Type B pancreatic cell (in vitro differentiated cells): ENCODE measurements around the gene PKNOX2. TPM values are rescaled to one million over a fixed set of nuclear protein-coding genes. Genes with fewer than 3 reads are reported as not detected.

Experiments
- DNase-seq: peaks from one replicate; pipeline ENCODE4 v3.0.0; 2021; ENCODE audit warnings: mixed read lengths; ENCODE audit not compliant: unreplicated experiment; ENCODE audit errors: extremely low spot score
- H3K27ac Mint-ChIP-seq: 2 replicates; pipeline ENCODE4 v1.8.0; 2021; ENCODE audit warnings: mild to moderate bottlenecking, mixed read lengths
- H3K27me3 Mint-ChIP-seq: 2 replicates; pipeline ENCODE4 v1.8.0; 2021; ENCODE audit warnings: mixed read lengths
- H3K36me3 Mint-ChIP-seq: 2 replicates; pipeline ENCODE4 v1.8.0; 2021; ENCODE audit warnings: mixed read lengths
- H3K4me1 Mint-ChIP-seq: one replicate; pipeline ENCODE4 v1.8.0; 2021; ENCODE audit warnings: mixed read lengths; ENCODE audit not compliant: unreplicated experiment
- H3K4me3 Mint-ChIP-seq: 2 replicates; pipeline ENCODE4 v1.8.0; 2021; ENCODE audit warnings: mild to moderate bottlenecking, mixed read lengths
- H3K9me3 Mint-ChIP-seq: 2 replicates; pipeline ENCODE4 v1.8.0; 2021; ENCODE audit warnings: mixed read lengths
- CTCF ChIP-seq: fragments of 200-600 bp; sonication (generic); conservative IDR thresholded peaks from 2 replicates; pipeline ENCODE4 v1.5.0; 2021; ENCODE audit warnings: antibody characterized with exemption, mild to moderate bottlenecking
- total RNA-seq: library from RNA; stranded (reverse); gene quantifications from 2 replicates; pipeline ENCODE4 v1.2.1, GENCODE V29; 2021; ENCODE audit warnings: low replicate concordance

PKNOX2 gene
- total RNA-seq, 1 donor from 2014 or later, result 15.3 TPM

DNA sequence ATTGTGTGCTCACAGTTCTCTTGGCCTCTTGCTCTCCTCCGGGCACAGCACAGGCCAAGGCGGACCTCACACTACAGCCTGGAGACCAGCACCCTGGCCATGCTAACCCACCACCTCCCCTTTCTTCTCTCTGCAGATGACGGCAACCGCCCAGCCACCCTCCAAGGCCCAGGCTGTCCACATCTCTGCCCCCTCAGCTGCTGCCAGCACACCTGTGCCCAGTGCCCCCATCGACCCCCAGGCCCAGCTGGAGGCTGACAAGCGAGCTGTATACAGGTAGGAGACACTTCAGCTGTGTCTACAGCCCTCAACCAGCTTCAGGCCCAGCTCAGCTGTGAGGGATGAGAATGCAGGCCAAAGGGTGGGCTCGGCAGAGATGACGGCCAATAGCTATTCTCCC, 203.2 kb downstream of the PKNOX2 start:
- H3K4me1 Mint-ChIP-seq, result peaks cover 34% of the 10 kb centered on the region
- H3K9me3 Mint-ChIP-seq, result no peaks in the 10 kb centered on the region
- peaks cover 23% of the 10 kb centered on the region for H3K27me3 Mint-ChIP-seq
- no peak for TF ChIP-seq CTCF
- no peak overlapping the region for H3K27ac Mint-ChIP-seq
- no peak overlapping the region for H3K4me3 Mint-ChIP-seq
- peaks cover 9% of the 10 kb centered on the region for H3K36me3 Mint-ChIP-seq
- DNase-seq, result no peak

GRCh38 chr11:125368757-125369156, 204.2 kb downstream of the PKNOX2 start:
- no peak for DNase-seq
- Mint-ChIP-seq H3K4me3 (no peak overlapping the region), H3K9me3 (no peaks in the 10 kb centered on the region), H3K36me3 (peaks cover 9% of the 10 kb centered on the region), H3K27me3 (peaks cover 24% of the 10 kb centered on the region), H3K4me1 (peaks cover 36% of the 10 kb centered on the region), H3K27ac (no peak overlapping the region)
- TF ChIP-seq CTCF, result no peak

DNA sequence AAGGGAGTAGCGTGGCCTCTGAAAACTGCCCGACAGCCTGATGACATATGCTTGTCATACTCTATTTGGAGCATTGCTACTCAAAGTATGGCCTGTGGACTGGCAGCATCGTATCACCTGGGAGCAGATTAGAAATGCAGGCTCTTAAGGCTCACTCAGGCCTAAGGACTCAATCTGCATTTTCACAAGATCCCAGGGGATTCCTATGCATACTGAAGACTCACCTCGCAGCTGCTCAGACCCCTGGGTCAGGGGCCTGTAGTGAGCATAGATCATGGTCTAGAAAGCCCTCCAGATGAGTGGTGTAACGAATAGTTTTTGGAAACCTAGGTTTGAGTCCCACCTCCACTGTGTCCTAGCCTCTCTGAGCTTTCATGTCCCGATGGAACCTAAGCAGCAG, 205.3 kb downstream of the PKNOX2 start:
- DNase-seq, result no peak
- no peak for TF ChIP-seq CTCF
- Mint-ChIP-seq H3K4me1 (peaks cover 26% of the 10 kb centered on the region), H3K4me3 (no peak overlapping the region), H3K9me3 (no peaks in the 10 kb centered on the region), H3K36me3 (peaks cover 9% of the 10 kb centered on the region), H3K27ac (no peak overlapping the region), H3K27me3 (peaks cover 24% of the 10 kb centered on the region)

DNA sequence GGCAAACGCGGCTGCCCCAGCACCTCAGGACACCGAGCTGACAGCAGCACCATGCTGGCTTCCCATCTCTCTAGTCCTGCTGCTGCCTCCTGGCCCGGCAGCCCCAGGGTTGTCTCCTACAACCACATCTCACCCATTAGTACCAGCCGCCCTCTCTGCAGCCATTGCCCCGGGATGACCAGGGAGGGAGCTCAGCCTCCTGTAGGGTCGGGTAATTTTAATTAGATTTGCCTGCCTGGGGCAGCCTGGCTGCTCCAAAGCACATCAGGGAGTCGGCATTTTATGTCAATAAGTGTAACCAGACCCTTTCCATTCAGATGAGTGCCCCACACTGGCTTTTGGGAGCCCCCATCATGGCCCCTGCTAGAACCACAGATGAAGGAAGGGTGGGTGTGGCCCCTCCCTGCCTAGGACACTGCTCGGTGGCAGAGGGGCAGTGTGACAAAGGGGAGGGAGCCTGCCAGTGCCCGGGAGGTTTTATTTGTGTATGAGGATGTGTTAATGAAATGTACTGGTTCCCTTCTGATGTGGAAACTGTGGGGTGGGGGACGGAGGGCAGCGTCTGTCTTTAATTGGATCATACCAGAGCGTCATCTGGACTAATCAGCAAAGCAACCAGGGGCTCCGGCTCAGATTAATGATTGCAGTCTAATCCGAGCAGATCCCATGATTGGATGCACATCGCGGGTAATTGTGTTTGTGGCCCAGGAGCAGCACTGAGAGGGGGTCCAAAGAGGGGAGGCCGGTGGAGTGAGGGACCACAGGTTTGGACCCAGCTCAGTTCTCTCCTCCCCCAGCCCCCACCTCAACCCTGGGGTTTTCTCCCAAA, 206.2 kb downstream of the PKNOX2 start:
- DNase-seq, result no peak
- Mint-ChIP-seq H3K27ac (no peak overlapping the region), H3K9me3 (no peaks in the 10 kb centered on the region), H3K4me3 (peak overlapping the region; percentile 66), H3K4me1 (peaks cover 32% of the 10 kb centered on the region), H3K36me3 (peaks cover 9% of the 10 kb centered on the region), H3K27me3 (peaks cover 24% of the 10 kb centered on the region)
- TF ChIP-seq CTCF, result no peak

- TF ChIP-seq CTCF, result no peak
Measured at GRCh38 chr11:125371431-125371935, 206.9 kb downstream of the PKNOX2 start.

More at GRCh38 chr11:125371431-125371935, 206.9 kb downstream of the PKNOX2 start:
- H3K27ac Mint-ChIP-seq, result peak overlapping the region; percentile 63
- peak overlapping the region; percentile 68 for H3K4me3 Mint-ChIP-seq
- peaks cover 7% of the 10 kb centered on the region for H3K36me3 Mint-ChIP-seq
- peaks cover 24% of the 10 kb centered on the region for H3K27me3 Mint-ChIP-seq
- no peaks in the 10 kb centered on the region for H3K9me3 Mint-ChIP-seq
- DNase-seq, result no peak
- peaks cover 39% of the 10 kb centered on the region for H3K4me1 Mint-ChIP-seq
